ENCODE results near the gene ZFR.
A peak's percentile ranks its signal among the peaks of the same experiment; 100 is the strongest.
"Not testable (repeated sequence)": the region's sequence is repeated elsewhere in the genome, so short reads cannot be mapped to it uniquely, and the experiment has no call there.

The ZFR gene

GRCh38 chr5:32358611-32359010 lies 85.9 kb downstream of the ZFR start:
- DNase-seq (ENCODE audit: low read depth), result no peak

DNA sequence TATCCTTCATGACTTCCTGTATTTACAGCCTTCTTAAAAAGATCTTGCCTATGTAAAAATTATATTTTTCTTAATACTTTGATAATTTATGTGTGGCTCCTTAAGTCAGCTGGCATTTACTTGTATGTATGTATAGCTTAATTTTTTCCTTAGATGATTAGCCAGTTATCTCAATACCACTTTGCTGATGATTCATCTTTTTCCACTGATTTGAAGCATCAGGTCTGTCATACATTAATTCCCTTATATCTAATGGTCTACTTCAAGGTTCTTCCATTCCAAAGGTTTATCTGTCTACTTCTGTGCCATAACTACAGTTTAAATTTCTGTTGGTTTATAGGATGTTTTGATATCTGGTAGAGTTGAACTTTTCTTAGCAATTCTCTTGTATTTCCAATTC lies 86.9 kb downstream of the ZFR start:
- DNase-seq (ENCODE audit: low read depth), result no peak

GRCh38 chr5:32355686-32356085 lies 88.9 kb downstream of the ZFR start:
- DNase-seq (ENCODE audit: low read depth), result no peak

DNA sequence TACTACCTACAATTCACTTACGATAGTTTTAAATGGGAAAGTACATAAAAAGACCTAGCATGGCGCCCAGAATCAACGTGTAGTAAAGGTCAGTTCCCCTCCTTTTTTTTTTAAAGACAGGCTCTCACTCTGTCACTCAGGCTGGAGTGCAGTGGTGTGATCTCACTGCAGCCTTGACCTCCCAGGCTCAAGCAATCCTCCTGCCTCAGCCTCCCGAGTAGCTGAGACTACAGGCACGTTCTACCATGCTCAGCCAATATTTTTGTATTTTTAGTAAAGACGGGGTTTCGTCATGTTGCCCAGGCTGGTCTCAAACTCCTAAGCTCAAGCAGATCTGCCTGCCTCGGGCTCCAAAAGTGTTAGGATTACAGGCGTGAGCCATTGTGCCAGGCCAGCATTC lies 91.1 kb downstream of the ZFR start:
- no peak for DNase-seq (ENCODE audit: low read depth)

- no peak for DNase-seq (ENCODE audit: low read depth)
Observed at GRCh38 chr5:32352685-32353084, 91.9 kb downstream of the ZFR start.

GRCh38 chr5:32346869-32347268 lies 97.7 kb downstream of the ZFR start:
- no peak for DNase-seq (ENCODE audit: low read depth)

DNA sequence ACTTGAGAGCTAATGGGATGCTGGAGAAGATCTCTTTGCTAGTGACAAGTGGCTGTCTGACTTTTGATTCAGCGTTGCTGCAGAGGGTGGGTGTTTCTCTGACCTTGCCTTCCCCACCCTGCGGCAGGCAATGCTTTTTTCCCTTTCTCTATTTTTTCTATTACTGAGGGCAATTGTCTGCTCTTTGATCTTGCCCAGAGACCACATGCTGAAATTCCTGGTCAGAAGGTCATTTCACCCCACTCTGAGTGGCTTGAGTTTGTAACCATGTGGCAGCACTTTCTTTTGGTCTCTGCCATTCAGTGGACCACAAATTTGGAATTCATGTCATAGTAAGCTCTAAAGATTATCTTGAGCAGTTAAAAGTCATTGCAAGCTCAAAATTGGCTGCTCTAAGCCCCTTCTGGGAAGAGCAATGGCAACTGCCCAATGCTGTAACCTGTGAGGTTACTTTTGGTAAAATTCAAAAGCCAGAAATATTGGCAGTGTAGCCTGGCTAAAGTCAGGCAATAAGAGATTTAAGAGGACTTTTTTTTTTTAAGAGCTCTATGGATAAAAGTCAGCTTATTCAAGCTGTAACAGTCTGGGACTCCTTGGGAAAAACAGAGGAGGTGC lies 101.4 kb downstream of the ZFR start:
- DNase-seq (ENCODE audit: low read depth), result no peak

DNA sequence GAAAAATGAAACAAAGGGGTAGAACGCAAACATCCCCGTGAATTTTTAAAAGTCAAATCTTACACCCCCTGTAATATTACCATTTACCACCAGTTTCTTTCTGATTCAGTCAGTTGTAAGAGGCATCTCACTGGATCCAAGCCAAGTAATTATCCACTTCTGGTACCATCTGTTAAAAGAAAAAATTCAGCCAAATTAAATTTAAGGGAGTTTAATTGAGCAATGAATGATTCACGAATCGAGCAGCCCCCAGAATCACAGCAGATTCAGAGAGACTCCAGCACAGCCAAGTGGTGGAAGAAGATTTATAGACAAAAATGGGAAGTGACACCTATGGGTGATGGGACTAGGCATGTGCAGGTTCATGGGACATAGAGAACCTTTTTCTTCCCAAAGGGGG lies 101.9 kb downstream of the ZFR start:
- no peak for DNase-seq (ENCODE audit: low read depth)

GRCh38 chr5:32339878-32340277 lies 104.7 kb downstream of the ZFR start:
- no peak for DNase-seq (ENCODE audit: low read depth)

DNA sequence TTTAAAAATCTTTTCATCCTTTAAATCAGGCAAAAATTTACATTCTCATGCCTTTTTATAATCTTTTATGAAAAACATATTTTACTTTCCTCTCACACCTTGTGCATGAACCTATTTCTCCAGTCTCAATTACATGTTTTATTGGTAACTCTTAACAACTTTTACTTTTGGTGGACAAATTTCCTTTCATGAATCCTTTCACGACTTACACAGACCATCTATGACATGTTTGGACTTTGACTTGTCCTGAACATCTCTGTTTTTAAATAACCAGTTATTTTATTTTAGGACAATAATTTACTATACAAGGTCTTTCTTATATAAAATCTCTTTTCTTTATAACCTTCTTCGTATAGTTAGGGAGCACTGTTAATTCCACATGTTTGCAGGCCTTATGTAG lies 105.3 kb downstream of the ZFR start:
- no peak for DNase-seq (ENCODE audit: low read depth)

DNA sequence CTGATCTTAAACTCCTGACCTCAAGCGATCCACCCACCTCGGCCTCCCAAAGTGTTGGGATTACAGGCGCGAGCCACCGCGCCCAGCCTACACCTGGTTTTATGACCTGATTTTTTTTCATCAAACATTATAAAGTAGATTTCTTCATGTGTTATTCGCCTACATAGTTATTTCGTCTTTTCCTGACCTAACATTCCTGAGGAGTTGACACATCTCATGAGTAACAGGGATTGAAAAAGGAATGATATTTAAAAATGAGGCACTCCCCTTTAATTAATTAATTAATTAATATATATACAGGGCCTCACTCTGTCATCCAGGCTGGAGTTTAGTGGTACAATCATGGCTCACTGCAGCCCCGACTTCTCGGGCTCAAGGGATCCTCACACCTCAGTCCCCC lies 111.6 kb downstream of the ZFR start:
- DNase-seq (ENCODE audit: low read depth), result no peak

DNA sequence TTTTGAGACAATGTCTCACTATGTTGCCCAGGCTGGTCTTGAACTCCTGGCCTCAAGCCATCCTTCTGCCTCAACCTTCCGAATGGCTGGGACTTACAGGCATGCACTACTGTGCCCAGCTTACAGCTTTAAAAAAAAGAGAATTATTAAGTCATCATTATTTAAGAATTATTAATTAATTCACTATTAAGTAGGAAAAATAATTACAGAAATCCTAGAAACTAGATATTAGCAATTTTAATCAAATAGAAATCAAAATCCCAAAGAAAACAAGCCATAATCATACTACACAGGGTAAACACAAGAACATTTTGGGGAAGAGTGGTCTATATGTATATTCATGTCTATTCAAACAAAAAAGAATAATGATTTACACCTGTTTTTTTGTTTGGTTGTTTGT lies 112.2 kb downstream of the ZFR start:
- DNase-seq (ENCODE audit: low read depth), result no peak

DNA sequence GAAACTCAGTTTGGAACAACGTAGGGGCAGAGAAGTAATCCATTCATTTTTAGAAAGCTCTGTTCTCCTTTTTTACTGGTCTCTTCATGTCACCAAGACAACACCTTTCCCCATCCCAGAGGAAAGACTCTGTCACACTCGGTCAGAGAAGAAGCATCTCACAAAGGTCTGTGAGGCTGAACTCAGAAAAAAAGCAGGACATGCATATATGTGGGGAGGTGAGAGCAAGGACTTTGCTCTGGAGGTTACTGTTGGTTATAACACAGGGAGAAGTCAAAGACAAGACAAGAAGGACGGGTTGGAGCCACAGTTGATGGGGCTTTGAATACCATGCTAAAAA lies 112.6 kb downstream of the ZFR start:
- DNase-seq (ENCODE audit: low read depth), result no peak

DNA sequence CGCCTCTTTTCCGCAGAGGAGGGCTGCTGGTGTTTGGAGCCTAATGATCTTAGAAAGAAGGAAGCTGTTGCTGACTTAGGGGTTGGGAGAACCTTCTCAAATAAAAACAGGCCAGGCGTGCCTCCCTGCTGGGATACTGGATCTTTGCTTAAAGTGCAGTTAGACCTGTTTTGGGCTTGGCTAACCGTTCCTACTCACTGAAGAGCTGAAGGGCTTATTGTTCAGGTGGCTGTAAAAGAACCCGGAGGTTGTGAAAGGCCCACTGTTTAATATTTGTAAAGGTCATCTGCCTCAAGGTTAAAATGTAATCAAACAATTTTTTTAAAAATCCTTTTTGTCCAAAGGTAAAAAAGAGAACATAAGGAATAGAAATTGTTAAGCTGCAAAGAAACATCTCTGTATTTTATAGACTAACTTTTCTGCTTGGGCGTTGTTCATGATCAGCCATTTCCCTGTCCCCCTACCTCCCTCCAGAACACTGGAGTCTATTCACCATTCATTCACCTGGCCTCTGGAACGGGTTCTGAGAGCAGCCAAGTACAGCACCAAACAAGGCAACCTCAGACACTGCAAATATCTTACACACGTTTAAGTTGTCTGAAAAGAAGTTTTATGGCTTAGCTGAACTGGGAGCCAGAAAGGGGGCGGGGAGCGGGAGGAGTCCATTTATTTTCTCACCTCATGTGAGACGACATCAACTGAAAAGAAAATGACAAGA lies 113.2 kb downstream of the ZFR start:
- DNase-seq (ENCODE audit: low read depth), result no peak

DNA sequence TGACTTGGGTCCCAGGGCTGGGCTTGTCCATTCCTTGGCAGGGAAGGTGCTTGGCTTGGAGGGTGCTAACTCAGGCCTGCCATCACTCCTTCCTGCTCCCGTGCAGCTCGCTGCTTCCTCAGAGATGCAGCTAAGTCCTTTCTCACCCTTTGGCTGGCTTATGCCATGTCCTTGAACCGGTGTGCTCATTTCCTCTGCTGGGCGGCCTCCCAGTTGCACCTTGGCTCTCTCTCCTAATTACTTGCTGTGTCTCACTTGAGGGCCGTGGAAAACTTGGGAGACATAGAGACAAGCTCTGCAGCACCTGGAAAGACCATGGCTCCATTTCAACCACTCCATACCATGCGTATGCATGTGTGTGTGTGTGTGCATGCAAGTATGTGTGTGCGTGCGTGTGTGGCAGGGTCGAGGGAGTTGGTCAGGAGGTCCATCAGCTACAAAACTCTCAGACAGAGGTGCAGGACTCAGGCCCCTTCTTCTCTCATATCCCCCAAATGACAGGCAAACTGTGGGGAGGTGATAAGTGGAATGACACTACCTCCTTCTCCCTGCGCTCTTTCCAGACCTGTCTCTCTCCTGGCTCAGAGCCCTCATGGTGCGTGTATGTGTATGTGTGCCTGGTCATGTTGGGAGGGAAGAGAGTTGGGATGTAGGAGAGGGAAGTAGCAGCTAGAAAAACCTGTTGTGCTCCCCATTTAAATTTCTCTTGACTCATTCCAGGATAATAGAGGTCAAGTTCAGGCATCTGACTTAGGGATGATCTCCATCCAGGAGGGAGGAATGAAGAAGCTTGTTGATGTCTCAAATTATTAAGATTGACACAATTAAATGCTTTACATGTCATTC lies 114.2 kb downstream of the ZFR start:
- no peak for DNase-seq (ENCODE audit: low read depth)

- DNase-seq (ENCODE audit: low read depth), result peak; percentile 39
Observed at GRCh38 chr5:32329395-32329834, 115.1 kb downstream of the ZFR start.

- DNase-seq (ENCODE audit: low read depth), result no peak
Observed at GRCh38 chr5:32326216-32326772, 118.2 kb downstream of the ZFR start.

DNA sequence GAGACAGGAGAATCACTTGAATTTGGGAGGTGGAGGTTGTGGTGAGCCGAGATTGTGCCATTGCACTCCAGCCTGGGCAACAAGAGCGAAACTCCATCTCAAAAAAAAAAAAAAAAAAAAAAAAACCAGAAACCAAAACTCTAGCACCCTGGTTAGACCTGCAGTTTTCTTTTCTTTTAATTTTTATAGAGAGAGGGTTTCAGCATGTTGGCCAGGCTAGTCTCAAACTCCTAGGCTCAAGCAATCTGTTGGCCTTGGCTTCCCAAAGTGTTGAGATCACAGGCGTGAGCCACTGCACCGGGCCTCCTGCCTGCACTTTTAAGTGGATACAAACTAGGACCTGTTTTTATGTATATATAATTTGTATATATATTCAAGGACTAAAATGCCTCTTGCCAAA lies 118.9 kb downstream of the ZFR start:
- no peak for DNase-seq (ENCODE audit: low read depth)

GRCh38 chr5:32325062-32325461 lies 119.5 kb downstream of the ZFR start:
- no peak for DNase-seq (ENCODE audit: low read depth)

DNA sequence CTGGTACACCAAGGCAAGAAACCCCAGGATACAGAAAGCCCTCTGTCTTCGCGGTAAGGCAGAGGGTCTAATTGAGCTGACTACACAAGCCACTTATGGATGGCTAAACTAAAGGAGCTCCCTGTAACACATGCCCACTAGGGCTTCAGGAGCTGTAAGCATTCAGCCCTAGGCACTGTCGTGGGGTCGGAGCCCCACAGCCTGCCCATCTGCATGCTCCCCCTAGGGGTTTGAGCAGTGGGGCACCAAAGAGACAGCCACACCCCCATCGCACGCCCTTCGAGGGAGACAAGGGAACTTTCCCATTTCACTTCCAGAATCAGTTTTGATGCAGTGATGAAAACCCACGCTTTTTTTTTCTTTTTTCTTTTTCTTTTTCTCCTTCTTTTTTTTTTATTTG lies 120.8 kb downstream of the ZFR start:
- no peak for DNase-seq (ENCODE audit: low read depth)

GRCh38 chr5:32322882-32323281 lies 121.7 kb downstream of the ZFR start:
- DNase-seq (ENCODE audit: low read depth), result no peak

DNA sequence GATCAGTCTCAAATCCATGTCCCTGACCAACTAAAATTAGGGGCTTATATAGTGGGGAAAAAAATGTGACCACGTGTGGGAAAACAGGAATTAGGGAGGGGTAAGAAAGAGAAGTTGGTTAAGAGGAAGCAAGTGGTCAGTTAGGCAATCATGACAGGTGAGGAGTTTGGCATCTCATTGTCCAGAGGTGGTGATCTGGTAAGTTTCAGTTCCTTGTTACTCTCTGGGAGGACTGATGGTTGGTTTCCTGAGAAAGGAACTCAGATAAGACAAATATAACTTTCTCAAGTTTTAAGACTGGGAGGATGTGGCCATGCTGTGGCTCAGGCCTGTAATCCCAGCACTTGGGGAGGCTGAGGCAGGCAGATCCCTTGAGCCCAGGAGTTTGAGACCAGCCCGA lies 122.8 kb downstream of the ZFR start:
- not testable (repeated sequence) for DNase-seq (ENCODE audit: low read depth)

DNA sequence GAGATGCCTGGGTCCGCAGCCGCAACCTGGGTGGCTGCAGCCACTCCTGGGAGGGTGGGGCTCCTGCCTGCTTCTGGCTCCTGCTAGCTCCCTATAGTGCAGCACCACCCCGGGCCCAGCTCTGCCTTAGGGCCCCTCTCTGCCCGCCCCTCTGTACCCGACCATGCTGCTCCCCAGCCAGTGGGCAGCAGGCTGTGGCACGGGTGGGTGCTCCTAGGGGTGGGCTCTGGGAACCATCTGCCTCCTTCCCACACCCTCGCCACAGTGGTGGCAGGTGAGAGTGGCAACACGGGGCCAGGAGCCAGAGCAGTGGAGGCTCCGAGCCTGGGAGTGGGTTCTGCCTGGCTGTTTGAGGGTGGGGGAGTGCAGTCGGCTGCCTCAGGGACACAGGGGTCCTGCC lies 124.0 kb downstream of the ZFR start:
- no peak for DNase-seq (ENCODE audit: low read depth)

Measured in activated T-cell treated with anti-CD3 and anti-CD28 coated beads for 1 hour (primary cell).